ENCODE results near the gene KCNQ2.

The KCNQ2 gene

DNA sequence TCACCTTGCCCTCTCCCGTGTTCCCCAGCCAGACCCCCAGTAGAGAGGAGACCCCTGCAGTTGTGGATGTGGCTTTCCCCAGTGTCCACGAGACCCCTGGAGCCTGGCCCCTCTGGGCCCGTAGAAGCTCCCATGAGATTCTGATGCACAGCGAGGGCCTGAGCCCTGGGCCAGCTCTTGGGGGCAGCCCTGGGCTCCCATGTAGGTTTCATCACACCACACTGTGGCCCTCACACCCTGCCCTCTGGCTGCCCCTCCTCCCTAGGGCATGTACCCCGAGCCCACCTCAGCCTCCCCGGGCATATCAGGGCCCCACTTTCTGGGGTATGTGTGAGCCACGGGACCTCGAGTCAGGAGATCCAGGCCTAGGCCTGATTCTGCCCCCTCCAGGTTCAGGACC is 104.3 kb downstream of the KCNQ2 start:
- no peak for TF ChIP-seq PPARA (CRISPR knock-in tag; IDR thresholded peaks at IDR 0.05; ENCODE audit: borderline replicate concordance)
- TF ChIP-seq ISL1 (CRISPR knock-in tag; IDR thresholded peaks at IDR 0.05): no peak
- TF ChIP-seq ZC3H10 (CRISPR knock-in tag; IDR thresholded peaks at IDR 0.05): no peak
- no peak for TF ChIP-seq ZFP30 (CRISPR knock-in tag; IDR thresholded peaks at IDR 0.05)
- TF ChIP-seq, protein P1, sequence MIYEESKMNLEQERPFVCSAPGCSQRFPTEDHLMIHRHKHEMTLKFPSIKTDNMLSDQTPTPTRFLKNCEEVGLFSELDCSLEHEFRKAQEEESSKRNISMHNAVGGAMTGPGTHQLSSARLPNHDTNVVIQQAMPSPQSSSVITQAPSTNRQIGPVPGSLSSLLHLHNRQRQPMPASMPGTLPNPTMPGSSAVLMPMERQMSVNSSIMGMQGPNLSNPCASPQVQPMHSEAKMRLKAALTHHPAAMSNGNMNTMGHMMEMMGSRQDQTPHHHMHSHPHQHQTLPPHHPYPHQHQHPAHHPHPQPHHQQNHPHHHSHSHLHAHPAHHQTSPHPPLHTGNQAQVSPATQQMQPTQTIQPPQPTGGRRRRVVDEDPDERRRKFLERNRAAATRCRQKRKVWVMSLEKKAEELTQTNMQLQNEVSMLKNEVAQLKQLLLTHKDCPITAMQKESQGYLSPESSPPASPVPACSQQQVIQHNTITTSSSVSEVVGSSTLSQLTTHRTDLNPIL (CRISPR knock-in tag; IDR thresholded peaks at IDR 0.05; ENCODE audit: low read depth): no peak
- no peak for TF ChIP-seq TCF4 (CRISPR knock-in tag; IDR thresholded peaks at IDR 0.05; ENCODE audit: borderline replicate concordance)
- no peak for TF ChIP-seq ESRRG (CRISPR knock-in tag; IDR thresholded peaks at IDR 0.05)
- no peak for TF ChIP-seq ZNF8 (CRISPR knock-in tag; IDR thresholded peaks at IDR 0.05)
- no peak for TF ChIP-seq ARNTL (CRISPR knock-in tag; IDR thresholded peaks at IDR 0.05; ENCODE audit: borderline replicate concordance, low read depth)
- TF ChIP-seq OSR1 (CRISPR knock-in tag; IDR thresholded peaks at IDR 0.05): no peak
- no peak for TF ChIP-seq TOX (CRISPR knock-in tag; IDR thresholded peaks at IDR 0.05; ENCODE audit: borderline replicate concordance)
- TF ChIP-seq CSDC2 (CRISPR knock-in tag; IDR thresholded peaks at IDR 0.05): no peak
- TF ChIP-seq, protein P2, sequence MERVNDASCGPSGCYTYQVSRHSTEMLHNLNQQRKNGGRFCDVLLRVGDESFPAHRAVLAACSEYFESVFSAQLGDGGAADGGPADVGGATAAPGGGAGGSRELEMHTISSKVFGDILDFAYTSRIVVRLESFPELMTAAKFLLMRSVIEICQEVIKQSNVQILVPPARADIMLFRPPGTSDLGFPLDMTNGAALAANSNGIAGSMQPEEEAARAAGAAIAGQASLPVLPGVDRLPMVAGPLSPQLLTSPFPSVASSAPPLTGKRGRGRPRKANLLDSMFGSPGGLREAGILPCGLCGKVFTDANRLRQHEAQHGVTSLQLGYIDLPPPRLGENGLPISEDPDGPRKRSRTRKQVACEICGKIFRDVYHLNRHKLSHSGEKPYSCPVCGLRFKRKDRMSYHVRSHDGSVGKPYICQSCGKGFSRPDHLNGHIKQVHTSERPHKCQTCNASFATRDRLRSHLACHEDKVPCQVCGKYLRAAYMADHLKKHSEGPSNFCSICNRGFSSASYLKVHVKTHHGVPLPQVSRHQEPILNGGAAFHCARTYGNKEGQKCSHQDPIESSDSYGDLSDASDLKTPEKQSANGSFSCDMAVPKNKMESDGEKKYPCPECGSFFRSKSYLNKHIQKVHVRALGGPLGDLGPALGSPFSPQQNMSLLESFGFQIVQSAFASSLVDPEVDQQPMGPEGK (CRISPR knock-in tag; IDR thresholded peaks at IDR 0.05; ENCODE audit: borderline replicate concordance): no peak
- TF ChIP-seq, protein P3, sequence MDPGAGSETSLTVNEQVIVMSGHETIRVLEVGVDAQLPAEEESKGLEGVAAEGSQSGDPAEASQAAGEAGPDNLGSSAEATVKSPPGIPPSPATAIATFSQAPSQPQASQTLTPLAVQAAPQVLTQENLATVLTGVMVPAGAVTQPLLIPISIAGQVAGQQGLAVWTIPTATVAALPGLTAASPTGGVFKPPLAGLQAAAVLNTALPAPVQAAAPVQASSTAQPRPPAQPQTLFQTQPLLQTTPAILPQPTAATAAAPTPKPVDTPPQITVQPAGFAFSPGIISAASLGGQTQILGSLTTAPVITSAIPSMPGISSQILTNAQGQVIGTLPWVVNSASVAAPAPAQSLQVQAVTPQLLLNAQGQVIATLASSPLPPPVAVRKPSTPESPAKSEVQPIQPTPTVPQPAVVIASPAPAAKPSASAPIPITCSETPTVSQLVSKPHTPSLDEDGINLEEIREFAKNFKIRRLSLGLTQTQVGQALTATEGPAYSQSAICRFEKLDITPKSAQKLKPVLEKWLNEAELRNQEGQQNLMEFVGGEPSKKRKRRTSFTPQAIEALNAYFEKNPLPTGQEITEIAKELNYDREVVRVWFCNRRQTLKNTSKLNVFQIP (CRISPR knock-in tag; IDR thresholded peaks at IDR 0.05; ENCODE audit: borderline replicate concordance, low read depth): no peak

DNA sequence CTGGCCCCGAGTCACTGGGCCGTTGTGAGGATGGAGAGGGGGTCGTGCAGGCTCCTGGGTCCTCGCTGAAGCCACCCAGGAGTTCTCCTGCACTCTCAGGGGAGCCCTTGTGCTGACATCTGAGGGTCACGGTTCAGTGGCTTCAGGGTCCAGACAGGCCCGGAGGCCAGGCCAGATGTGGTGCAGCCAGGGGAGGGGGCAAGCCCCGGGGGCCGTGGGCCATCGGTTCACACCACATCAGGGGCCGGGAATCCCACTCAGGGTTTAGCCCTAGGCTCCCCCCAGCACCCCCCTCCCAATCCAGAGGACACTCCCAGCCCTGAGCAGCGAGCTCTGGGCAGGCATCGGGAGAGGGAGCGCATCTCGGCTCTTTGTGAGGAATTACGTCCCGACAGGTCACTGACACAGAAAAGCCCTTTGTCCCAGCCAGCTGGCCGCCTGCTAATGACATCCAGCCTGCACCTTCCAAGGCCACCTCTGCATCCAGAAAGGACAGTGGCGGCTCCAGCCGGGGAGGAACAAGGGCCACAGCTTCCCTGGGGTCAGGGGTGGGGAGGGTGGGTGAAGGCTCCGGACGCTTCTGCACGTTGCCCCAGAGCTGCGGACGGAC is 104.9 kb downstream of the KCNQ2 start:
- TF ChIP-seq ISL1 (CRISPR knock-in tag; IDR thresholded peaks at IDR 0.05): no peak
- TF ChIP-seq, protein P4, sequence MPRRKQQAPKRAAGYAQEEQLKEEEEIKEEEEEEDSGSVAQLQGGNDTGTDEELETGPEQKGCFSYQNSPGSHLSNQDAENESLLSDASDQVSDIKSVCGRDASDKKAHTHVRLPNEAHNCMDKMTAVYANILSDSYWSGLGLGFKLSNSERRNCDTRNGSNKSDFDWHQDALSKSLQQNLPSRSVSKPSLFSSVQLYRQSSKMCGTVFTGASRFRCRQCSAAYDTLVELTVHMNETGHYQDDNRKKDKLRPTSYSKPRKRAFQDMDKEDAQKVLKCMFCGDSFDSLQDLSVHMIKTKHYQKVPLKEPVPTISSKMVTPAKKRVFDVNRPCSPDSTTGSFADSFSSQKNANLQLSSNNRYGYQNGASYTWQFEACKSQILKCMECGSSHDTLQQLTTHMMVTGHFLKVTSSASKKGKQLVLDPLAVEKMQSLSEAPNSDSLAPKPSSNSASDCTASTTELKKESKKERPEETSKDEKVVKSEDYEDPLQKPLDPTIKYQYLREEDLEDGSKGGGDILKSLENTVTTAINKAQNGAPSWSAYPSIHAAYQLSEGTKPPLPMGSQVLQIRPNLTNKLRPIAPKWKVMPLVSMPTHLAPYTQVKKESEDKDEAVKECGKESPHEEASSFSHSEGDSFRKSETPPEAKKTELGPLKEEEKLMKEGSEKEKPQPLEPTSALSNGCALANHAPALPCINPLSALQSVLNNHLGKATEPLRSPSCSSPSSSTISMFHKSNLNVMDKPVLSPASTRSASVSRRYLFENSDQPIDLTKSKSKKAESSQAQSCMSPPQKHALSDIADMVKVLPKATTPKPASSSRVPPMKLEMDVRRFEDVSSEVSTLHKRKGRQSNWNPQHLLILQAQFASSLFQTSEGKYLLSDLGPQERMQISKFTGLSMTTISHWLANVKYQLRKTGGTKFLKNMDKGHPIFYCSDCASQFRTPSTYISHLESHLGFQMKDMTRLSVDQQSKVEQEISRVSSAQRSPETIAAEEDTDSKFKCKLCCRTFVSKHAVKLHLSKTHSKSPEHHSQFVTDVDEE (CRISPR knock-in tag; IDR thresholded peaks at IDR 0.05): no peak
- TF ChIP-seq ZC3H10 (CRISPR knock-in tag; IDR thresholded peaks at IDR 0.05): no peak
- TF ChIP-seq ZFP3 (CRISPR knock-in tag; IDR thresholded peaks at IDR 0.05): no peak
- TF ChIP-seq, protein P3 (CRISPR knock-in tag; IDR thresholded peaks at IDR 0.05; ENCODE audit: borderline replicate concordance, low read depth): no peak
- no peak for ATAC-seq

More for the DNA sequence above, 104.3 kb downstream of the KCNQ2 start:
- no peak for ATAC-seq

DNA sequence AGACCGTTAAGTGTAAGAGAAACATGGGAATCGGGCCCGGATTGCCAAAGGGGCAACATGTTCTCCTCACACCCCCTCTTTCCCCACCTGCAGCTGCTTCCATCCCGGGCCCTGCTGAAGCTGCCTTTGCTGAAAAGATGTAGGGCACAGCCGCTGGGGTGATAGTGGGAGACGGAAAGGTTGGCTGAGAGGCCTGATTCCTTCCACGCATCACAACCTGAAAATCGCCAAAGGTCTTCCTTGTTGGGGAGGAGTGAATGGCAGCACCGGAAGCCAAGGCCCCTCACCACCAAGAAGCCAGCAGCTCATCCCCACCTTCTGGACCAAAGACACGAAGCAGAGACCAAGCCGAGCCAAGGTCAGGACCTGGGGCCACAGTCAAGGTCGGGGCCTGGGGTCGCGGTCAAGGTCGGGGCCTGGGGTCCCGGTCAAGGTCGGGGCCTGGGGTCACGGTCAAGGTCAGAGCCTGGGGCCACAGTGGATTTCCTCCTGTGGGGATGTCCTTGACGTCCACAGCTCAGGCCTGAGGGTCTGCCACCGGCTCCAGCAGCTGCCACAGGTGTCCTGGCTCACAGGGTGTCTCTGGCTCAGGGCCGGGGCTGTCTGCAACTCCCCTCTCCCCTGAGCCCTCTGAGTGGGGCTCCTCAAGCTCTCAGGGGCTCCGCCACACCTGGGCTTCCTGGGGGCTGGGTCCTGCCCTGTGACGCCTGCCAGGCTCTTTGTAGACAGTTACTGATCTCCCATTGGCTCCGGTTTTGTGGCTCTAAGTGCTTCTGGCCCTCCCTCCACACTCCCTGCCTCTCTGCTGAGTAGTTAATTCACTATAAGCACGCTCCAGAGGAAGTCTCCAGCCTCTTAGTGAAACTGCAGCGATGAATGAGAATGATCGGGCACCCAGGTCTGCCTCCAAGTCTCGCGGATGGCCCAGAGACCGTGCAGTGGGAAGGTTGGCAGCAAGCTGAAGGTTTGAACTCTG is 105.8 kb downstream of the KCNQ2 start:
- no peak for TF ChIP-seq TCF4 (CRISPR knock-in tag; IDR thresholded peaks at IDR 0.05; ENCODE audit: borderline replicate concordance)
- no peak for TF ChIP-seq ZNF70 (CRISPR knock-in tag; IDR thresholded peaks at IDR 0.05)
- no peak for TF ChIP-seq ZNF8 (CRISPR knock-in tag; IDR thresholded peaks at IDR 0.05)
- TF ChIP-seq TOX (CRISPR knock-in tag; IDR thresholded peaks at IDR 0.05; ENCODE audit: borderline replicate concordance): no peak
- TF ChIP-seq SNAI2 (CRISPR knock-in tag; IDR thresholded peaks at IDR 0.05): no peak
- no peak for TF ChIP-seq CSDC2 (CRISPR knock-in tag; IDR thresholded peaks at IDR 0.05)
- no peak for ATAC-seq

Data from SK-N-SH treated with all-trans-retinoic acid at 6 μM for 48 hours (cell line).